GM12864 (cell line): ENCODE results near the gene SIVA1.
A peak's percentile ranks its signal among the peaks of the same experiment; 100 is the strongest.

ENCODE experiments used
- DNase-seq: peaks from one replicate; pipeline ENCODE4 v3.0.0-alpha.2; 2011; ENCODE audit warnings: low read depth
- H3K4me3 ChIP-seq: 2 replicates; pipeline ENCODE4 v1.5.1; 2011; ENCODE audit warnings: mild to moderate bottlenecking, low read depth, low read length, control low read depth
- CTCF ChIP-seq: IDR thresholded peaks from 2 replicates; pipeline ENCODE4 v1.5.1; 2011; ENCODE audit warnings: low read depth, mild to moderate bottlenecking, moderate library complexity, low read length, control low read depth, inconsistent platforms; ENCODE audit errors: missing control alignments

SIVA1 gene

GRCh38 chr14:104731320-104732294 lies 21.3 kb upstream of the SIVA1 start:
- no peak for DNase-seq
- peak; percentile 45 for TF ChIP-seq CTCF
- H3K4me3 ChIP-seq: no peak overlapping the region

- no peak for DNase-seq
- TF ChIP-seq CTCF: no peak
- H3K4me3 ChIP-seq: no peak overlapping the region
Observed at GRCh38 chr14:104732355-104732804, 20.6 kb upstream of the SIVA1 start.

- no peak for TF ChIP-seq CTCF
- no peak for DNase-seq
- no peak overlapping the region for H3K4me3 ChIP-seq
Observed at GRCh38 chr14:104732931-104733681, 19.8 kb upstream of the SIVA1 start.

- no peak for DNase-seq
- H3K4me3 ChIP-seq: no peak overlapping the region
- no peak for TF ChIP-seq CTCF
Observed at GRCh38 chr14:104734051-104734587, 18.8 kb upstream of the SIVA1 start.

- no peak for TF ChIP-seq CTCF
- DNase-seq: no peak
- H3K4me3 ChIP-seq: no peak overlapping the region
Observed at GRCh38 chr14:104734601-104734990, 18.4 kb upstream of the SIVA1 start.

- TF ChIP-seq CTCF: no peak
- DNase-seq: no peak
Observed at GRCh38 chr14:104734991-104735779, 17.8 kb upstream of the SIVA1 start.

More at GRCh38 chr14:104734991-104735779, 17.8 kb upstream of the SIVA1 start:
- no peak overlapping the region for H3K4me3 ChIP-seq
